CD1c-positive myeloid dendritic cell (primary cell): Measurements from ENCODE around the gene ANAPC13.

Experiments used
- DNase-seq: peaks from one replicate; pipeline ENCODE4 v3.0.0-alpha.2; 2016; ENCODE audit errors: extremely low spot score

ANAPC13 gene

GRCh38 chr3:134485718-134486576 is at the start of gene ANAPC13, which contains the start of gene CEP63:
ANAPC13 (minus strand) TSS chr3:134485985; CDS start chr3:134482904, 3,081 bp downstream.
CEP63 (plus strand) TSS chr3:134486057; CDS start chr3:134495321, 9,264 bp downstream.
- DNase-seq, result peak; percentile 98

GRCh38 chr3:134535186-134535970 is 49.6 kb upstream of the ANAPC13 start:
- DNase-seq, result peak; percentile 70

GRCh38 chr3:134533493-134533892 is 47.7 kb upstream of the ANAPC13 start:
- DNase-seq, result no peak

- DNase-seq, result no peak
Measured at GRCh38 chr3:134527538-134528186, 41.9 kb upstream of the ANAPC13 start.

- no peak for DNase-seq
Measured at GRCh38 chr3:134527037-134527436, 41.3 kb upstream of the ANAPC13 start.

- DNase-seq, result no peak
Measured at GRCh38 chr3:134526319-134526718, 40.5 kb upstream of the ANAPC13 start.

- DNase-seq, result no peak
Measured at GRCh38 chr3:134525293-134525692, 39.5 kb upstream of the ANAPC13 start.

GRCh38 chr3:134522541-134522940 is 36.8 kb upstream of the ANAPC13 start:
- DNase-seq, result no peak

GRCh38 chr3:134517791-134518190 is 32.0 kb upstream of the ANAPC13 start:
- DNase-seq, result no peak

GRCh38 chr3:134516905-134517304 is 31.1 kb upstream of the ANAPC13 start:
- no peak for DNase-seq

- DNase-seq, result peak; percentile 48
Measured at GRCh38 chr3:134511500-134511899, 25.7 kb upstream of the ANAPC13 start.

- no peak for DNase-seq
Measured at GRCh38 chr3:134505485-134505884, 19.7 kb upstream of the ANAPC13 start.

- DNase-seq, result no peak
Measured at GRCh38 chr3:134504132-134504531, 18.3 kb upstream of the ANAPC13 start.

- DNase-seq, result no peak
Measured at GRCh38 chr3:134503266-134503665, 17.5 kb upstream of the ANAPC13 start.

GRCh38 chr3:134496471-134497071 is 10.8 kb upstream of the ANAPC13 start:
- no peak for DNase-seq

GRCh38 chr3:134495980-134496379 is 10.2 kb upstream of the ANAPC13 start:
- DNase-seq, result no peak

GRCh38 chr3:134494495-134494894 is 8.7 kb upstream of the ANAPC13 start:
- DNase-seq, result no peak

- DNase-seq, result peak; percentile 86
Measured at GRCh38 chr3:134487406-134487805, 1.6 kb upstream of the ANAPC13 start.

- DNase-seq, result peak; percentile 42
Measured at GRCh38 chr3:134486577-134487041, 824 bp upstream of the ANAPC13 start.

- DNase-seq, result peak; percentile 58
Measured at GRCh38 chr3:134485075-134485717, 589 bp downstream of the ANAPC13 start.
